NCI-H446 treated with DMSO at 0.1 percent for 48 hours (cell line): ENCODE data around the gene CCDC136.

ENCODE experiments used
- DNase-seq: peaks from one replicate; lab custom pipeline; 2025; lab: John Stamatoyannopoulos, UW

The CCDC136 gene

DNA sequence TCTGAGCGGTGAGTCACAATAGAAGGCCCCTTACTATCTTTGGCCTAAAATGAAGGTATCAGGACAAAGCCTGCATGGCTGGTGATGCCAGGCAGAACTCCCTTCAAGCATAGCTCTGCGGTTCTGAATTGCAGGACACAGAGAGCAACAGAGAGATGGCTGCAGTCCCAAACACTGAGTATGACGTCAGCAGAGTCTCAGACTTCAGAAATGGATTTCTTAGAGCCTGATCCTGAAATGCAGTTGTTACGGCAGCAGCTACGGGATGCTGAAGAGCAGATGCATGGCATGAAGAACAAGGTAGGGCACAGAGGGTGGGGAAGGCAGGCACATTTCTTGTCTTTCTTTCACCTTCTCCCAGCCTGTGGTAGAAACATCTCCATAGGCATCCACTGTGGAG lies 13.5 kb downstream of the CCDC136 start:
- no peak for DNase-seq

DNA sequence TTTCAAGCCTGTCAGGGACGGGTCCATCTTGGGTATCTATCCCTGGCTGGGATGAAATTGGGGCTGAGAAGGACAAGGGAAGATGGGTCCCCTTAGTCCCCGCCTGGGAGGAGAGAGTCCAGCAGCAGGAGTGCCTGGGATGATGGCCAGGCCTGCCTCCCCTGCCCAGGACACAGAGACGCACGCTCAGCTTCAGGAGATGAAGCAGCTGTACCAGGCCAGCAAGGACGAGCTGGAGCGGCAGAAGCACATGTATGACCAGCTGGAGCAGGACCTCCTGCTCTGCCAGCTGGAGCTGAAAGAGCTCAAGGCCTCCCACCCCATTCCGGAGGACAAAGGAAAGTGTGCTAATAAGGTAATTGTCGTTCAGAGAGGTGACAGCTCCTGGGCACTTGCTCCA lies 15.4 kb downstream of the CCDC136 start:
- DNase-seq, result no peak

DNA sequence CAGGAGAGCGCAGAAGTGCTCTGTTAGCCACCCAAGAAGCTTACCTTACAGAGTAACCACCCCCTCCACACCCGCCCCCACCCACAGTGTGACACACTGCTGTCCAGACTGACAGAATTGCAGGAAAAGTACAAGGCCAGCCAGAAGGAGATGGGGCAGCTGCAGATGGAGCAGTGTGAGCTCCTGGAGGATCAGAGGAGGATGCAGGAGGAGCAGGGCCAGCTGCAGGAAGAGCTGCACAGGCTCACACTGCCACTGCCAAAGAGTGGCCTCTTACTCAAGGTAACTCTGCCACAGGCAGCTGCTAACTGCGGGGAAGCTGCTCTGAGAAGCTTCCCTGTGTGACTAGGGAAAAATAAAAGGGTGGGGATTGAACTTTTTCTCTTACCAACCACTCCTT lies 17.6 kb downstream of the CCDC136 start:
- DNase-seq, result no peak

DNA sequence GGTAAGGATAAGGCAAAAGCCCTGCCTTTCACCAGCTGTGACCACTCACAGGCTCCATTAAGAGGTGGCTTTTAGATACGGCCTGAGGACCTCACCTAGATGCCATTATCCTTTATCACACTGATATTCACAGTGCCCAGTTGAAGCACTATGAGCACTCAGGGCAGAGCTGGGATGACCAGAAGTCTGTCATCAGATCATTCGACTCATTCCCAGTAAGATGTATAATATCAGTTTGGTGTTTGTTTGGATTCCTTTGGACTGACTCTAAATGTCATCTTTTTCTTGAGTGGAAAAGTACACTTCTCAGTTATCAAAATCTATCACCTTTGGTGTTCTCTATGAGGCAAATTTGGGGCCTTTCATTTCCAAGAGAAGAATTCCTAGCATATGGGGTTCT lies 18.7 kb downstream of the CCDC136 start:
- DNase-seq, result no peak

DNA sequence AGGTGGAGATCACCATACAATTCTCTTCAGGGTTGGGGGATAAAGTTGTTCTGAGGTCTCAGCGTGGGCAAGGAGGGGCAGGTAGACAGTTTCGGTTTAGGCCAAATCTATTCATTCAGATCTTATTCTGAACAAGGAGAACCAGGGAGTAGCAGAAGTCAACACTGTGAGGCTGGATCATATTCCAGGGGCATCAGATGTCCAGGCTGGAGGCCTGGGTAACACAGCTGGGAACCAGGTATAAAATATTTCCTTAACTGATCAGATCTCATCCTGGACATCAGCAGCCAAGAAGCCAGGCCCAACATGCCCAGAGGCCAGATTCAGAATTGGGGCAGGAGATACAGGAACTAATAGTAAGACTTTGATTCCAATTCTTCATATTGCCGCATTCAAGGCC lies 19.2 kb downstream of the CCDC136 start:
- DNase-seq, result no peak

DNA sequence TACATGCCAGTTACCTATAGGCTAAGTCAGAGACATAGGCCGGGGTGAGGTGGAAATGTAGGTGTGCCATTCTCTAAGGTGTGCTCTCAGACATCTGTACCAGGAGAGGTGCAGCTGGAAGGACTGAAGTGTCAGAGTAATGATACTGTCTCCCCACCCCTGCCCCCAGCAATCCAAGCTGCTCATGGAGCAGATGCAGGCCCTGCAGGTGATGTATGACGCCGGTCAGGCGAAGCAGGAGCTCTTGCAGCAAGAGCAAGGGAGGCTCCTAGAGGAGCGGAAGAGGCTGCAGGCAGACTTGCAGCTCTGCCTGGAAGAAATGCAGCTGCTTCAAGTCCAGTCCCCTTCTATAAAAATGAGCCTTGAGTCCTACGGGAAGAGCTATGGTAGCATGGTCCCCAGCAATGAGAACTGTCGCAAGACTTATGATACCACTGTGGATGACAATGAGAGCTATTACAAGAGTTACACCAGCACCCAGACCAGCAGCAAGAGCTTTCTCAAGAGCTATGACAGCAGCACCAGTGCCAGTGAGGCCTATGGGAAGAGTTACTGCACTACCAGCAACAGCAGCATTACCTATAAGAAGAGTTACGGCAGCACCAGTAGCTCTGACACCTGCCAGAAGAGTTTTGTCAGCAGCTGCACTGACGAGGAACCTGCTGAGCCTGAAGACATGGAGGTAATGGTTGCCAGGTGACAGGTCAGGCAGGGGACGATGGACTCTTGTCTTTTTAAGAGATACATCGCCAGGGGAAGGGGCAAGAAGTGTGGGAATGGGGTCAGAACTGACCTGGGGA lies 20.1 kb downstream of the CCDC136 start:
- no peak for DNase-seq

DNA sequence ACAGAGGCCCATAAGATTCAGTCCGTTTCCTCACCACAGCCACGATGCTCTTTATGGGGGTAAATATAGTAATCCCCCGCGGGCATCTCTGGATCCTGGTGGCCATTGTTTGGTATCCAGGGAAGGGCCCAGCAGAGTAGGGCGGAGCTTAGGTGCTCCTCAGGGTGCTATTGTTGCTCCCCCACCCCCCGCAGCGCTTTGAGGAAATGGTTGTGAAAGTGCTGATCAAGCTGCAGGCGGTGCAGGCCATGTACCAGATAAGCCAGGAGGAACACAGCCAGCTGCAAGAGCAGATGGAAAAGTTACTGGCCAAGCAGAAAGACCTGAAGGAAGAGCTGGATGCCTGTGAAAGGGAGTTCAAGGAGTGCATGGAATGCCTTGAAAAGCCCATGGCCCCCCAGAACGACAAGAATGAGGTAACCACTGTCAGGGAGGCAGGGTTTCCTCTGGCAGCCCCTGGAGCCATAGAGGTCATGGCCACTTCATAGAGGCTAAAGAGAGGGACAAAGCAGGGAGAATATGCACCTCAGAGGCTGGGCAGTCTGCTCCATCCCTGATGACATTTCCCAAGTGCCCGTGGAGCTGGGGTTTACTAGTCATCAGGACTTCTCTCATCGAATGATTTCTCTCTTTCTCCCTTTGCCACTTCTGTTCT lies 20.9 kb downstream of the CCDC136 start:
- DNase-seq, result no peak

DNA sequence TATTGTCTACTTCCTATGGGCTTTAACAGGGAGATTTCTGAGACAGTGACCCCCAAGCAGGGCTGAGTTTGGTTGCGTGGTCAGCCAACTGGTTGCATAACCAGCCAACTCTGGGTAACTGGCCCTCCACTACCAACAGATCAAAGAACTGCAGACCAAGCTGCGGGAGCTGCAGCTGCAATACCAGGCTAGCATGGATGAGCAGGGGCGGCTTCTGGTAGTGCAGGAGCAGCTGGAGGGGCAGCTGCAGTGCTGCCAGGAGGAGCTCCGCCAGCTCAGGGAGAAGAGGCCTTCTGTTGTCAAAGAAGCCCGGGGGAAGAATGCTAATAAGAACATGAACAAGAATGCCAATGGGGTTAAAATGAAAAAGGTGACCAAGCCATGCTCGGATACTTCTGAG lies 22.7 kb downstream of the CCDC136 start:
- no peak for DNase-seq

DNA sequence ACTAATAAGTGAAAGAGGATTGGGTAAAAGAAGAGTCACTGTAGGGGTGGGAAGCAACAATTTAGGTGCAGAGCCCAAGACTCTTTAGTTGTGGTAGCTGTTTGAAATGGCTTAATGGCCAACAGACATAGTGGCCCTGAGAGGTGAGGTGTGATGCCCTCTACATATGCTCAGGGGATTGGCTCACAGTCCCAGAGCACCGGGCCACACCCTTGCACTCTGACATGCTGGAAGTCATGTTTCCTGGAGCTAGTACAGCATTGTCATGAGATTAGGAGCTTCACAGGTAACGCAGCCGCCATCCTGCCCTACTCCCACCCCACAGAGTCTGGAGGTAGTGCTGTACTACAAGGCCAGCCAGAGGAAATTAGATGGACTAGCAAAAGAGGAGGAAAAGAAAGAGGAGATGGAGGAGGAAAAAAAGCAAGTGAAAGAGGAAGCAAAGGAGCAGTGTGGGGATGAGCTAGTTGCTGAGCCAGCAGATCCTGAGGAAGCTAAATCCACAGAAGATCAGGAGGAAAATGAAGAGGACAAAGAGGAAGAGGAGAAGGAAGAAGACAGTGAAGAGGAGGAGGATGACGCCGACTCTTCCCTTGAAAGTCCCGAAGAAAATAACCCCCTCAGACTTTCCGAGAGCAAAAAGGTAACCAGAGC lies 23.6 kb downstream of the CCDC136 start:
- no peak for DNase-seq

DNA sequence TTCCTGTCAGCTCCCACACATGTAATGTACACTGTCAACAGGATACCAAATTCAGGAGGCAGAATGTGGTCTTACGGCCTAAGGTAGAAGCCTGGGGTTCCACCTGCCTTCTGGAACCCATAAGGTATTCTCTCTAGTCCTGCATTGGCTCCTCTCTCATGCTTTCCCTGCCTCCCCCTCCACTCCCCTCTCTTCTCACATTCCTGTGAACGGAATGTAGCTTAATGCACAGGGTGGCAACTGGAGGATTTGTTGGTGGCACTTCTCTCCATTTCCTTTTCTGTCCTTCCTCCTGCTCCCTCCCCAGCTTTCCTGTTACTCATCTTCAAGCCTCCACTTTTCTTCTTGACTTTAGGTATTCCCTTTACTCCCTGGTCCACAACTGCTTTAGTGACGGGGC lies 26.9 kb downstream of the CCDC136 start:
- DNase-seq, result no peak

DNA sequence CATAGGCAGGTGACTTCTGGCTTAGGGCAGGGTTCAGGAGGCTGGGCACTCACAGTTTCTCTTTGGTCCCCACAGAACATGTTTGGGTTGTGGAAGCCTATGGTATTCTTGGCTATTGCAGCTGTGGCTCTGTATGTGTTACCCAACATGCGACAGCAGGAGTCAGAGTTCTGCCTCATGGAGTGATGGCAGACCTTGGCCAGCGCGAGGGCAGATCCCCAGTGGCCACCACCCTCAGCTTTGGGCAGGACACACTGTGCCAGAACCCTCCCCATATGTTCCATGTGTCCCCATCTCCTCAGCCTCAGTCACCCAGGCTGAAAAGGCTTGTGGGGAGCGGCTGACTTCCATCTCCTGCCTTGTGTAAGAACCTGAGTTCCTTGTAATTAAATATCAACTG lies 30.0 kb downstream of the CCDC136 start:
- DNase-seq, result no peak

DNA sequence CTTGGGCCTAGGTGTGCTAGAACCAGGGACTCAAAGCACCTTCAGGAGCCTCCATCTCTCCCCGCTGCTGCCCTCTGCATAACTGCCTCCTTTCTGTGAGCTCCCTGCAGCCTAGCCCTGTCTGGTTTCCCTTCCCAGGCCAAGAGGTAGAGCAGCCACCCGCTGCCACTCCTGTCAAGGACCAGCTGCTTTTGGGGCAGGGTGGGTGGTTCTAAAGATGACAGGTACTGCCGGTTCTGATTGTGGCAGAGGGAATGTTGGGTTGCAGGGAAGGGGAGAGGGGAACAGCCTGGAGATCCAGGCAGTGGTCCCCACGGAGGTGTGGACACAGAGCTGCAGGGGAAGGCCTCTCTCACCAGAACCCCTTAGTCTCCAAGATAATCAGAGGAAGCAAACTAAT lies 34.7 kb downstream of the CCDC136 start:
- no peak for DNase-seq

DNA sequence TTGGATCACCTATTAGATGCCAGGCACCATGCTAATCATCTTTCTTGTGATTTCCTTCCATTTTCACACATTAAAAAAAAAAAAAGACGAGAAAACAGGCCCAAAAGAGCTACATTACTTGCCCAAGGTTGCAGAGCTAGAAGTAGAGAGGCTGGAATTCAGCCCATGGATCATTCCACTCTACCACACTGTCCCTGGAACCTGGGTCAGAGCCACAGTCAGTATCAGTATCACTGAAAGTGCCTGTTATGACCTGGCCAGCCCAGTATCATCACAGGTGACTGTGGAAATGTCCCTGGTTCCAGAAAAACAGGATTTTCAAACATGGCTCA lies 35.1 kb downstream of the CCDC136 start:
- no peak for DNase-seq

DNA sequence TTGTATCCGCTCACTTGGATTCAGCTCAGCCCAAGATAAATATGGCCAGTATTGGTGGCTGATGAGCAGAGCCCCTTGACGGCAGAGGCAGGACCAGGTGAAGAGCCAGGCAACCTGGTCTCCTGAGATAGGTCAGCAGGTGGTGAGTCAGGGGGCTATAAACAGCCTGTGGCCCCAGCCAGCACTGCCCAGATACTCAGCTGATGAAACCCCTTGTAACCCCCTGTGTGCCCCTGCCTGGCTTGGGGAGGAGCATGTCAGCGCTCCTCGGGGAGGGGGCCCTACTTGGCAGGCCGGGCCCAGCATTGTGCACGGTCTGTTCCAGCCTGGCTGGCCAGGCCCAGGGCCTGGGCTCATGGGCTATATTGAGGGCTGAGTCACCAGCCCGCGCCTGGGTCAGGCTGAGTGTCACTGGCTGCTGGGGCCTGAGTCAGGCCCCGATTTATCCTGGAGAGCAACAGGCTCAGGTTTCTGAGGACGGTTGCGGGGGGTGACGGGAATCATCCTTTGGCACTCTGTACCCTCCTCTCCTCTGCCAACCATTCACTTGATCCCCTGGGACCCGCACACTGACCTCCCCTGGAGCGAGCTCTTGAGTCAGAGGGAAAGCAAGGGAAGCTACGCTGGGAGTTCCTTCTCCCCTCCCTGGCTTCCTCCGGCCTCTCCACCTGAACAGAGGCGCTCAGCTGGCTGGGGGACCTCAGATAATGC lies 35.6 kb downstream of the CCDC136 start:
- no peak for DNase-seq

DNA sequence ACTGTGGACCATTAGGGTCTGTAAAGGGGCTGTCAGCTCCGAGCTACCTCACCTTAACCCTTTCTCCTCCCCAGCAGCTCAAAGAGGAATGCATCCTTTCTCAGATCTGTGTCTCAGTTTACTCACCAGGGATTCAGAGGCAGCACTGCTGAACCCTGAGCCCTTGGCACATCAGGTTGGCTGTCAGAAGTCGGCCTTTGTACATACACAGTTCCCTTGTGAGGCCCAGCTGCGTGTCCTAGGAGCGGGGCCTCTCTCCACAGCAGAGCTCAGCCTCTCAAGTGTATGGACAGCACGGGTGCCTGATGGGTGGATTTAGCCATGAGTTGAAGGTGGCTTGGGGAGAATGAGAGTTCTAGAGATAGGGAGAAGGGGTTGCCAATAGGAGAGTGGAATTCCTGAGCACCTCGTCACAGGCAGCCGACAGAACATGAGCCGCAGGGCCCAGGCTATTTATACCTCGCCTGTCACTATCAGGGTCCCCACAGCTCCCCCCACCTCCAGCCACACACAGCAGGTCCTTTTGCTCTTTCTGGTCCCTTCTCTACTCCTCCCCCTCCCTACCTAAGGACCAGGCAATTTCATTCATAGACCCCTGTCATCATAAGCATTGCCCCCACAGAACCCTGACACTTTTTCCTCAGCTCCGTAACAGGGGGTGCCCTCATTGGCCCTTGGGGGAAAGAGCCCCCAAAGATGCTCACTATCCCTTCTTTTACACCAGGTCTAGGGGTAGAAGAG lies 36.4 kb downstream of the CCDC136 start:
- DNase-seq, result no peak

DNA sequence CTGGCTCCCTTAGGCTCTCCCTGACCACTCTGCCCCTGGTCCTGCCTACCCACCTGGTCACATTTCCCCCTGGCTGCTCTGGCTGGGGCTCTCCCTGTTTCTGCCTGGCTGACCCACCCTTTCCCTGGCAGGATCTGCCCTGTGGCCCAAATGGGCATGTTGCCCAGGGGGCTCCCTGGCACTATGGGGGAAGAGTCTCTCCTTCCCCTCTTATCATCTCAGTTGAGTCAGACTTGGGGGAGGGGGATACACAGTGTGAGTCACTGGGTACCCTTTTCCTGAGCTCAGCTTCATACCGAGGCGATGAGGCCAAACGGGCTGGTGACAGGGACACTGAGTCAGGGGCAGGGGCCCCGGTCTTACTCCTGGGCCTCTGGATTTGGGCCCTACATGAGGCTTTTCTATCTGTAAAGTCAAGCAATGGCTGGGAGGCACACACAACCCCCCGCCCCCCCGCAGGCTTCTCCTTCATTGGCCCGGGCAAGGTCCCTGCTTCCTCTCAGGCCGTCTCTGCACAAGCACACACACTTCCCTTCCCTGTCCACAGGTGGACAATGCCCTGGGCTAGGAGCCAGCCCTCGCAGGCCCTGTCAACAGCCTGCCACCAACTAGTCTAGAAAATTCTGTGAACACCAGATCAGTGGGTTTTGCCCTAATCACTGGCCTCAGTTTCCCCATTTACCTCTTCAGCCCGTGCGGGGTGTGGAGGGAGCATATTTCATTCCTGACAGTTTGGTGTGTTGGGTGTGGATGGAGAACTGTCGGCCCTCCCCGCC lies 37.8 kb downstream of the CCDC136 start:
- DNase-seq, result no peak

DNA sequence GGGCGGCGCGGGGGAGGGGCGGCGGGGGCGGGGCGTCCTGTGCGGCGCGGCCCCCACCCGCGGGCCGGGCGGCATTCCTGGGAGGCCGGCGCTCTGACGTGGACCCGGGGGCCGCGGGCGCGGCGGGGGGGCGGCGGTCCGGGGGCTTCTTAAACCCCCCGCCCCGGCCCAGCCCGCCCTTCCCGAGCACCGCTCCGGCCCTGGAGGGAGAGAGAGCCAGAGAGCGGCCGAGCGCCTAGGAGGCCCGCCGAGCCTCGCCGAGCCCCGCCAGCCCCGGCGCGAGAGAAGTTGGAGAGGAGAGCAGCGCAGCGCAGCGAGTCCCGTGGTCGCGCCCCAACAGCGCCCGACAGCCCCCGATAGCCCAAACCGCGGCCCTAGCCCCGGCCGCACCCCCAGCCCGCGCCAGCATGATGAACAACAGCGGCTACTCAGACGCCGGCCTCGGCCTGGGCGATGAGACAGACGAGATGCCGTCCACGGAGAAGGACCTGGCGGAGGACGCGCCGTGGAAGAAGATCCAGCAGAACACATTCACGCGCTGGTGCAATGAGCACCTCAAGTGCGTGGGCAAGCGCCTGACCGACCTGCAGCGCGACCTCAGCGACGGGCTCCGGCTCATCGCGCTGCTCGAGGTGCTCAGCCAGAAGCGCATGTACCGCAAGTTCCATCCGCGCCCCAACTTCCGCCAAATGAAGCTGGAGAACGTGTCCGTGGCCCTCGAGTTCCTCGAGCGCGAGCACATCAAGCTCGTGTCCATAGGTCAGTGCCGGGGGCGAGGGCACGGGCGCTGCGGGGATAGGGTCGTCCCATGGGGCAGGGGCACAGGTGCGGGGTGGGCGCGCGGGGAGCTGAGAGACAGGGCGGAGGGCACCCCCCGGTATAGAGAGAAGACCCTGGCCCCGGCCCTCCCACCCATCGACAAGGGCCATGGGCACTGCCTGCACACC lies 38.7 kb downstream of the CCDC136 start, which contains the start of gene FLNC:
Gene FLNC, plus strand, starts transcription at position 176 of the 947 bp plus-strand sequence. Its CDS starts 232 bp downstream, at position 408.
- no peak for DNase-seq

DNA sequence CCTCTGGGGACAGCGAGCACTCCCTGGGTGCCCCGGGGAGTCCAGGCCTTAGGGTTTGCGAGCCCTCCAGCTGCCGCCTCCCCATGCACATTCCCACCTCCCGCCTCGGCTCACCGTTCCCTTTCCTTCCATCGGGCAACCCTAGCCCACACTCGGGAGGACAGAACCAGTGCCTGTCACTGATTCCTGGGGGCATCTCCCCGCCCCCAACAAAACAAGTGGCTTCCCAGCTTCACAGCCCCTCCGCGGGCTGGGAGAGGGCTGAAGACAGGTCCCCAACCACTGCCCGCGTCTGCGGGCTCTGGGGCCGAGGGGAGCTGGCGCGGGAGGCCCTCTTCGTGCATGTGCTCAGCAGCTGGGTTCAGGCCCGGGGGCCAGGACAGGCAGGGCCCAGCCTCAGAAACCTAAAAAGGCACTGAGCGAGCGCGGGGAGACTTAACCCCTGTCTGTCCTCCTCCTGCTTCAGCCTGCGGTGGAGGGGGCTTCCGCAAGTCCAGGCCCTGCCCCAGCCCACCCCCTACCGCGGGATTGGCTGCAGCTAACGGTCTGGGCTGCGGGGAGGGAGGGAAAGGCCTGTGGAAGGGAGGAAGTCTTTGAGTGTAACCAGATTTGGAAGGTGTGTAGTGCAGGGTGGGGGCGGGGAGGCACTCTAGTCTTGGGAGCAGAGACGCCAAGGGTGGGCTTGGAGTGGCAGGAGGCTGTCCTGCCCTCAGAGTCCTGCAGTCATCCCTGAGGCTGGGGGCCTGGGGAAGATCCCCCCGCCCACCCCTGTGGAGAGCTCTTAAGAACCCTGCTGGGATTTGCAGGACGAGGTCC lies 39.6 kb downstream of the CCDC136 start:
- no peak for DNase-seq
